GM23248 (cell line): ENCODE measurements around the gene SLC16A3. TPM values are rescaled to one million over a fixed set of nuclear protein-coding genes. Genes with fewer than 3 reads are reported as not detected.

Experiments used
- DNase-seq: peaks from one replicate; pipeline ENCODE4 v3.0.0-alpha.2; 2015
- H2AFZ ChIP-seq: fragments of 200-600 bp; sonication (generic); 2 replicates; pipeline ENCODE4 v1.6.1; 2016; ENCODE audit warnings: antibody characterized with exemption
- H3F3A ChIP-seq: fragments of 200-600 bp; sonication (generic); 2 replicates; pipeline ENCODE4 v1.6.1; 2016; ENCODE audit warnings: mild to moderate bottlenecking, antibody characterized with exemption, mixed run types; ENCODE audit not compliant: insufficient read depth
- H3K27ac ChIP-seq: fragments of 200-600 bp; sonication (generic); 2 replicates; pipeline ENCODE4 v1.5.1; 2016; ENCODE audit warnings: mild to moderate bottlenecking
- H3K27me3 ChIP-seq: fragments of 200-600 bp; sonication (generic); replicated peaks from 2 replicates; pipeline ENCODE4 v1.6.1; 2016; ENCODE audit warnings: mild to moderate bottlenecking; ENCODE audit not compliant: insufficient read depth
- H3K36me3 ChIP-seq: fragments of 200-600 bp; sonication (generic); 2 replicates; pipeline ENCODE4 v1.6.1; 2016; ENCODE audit warnings: low read depth, mild to moderate bottlenecking
- H3K4me1 ChIP-seq: fragments of 200-600 bp; sonication (generic); 2 replicates; pipeline ENCODE4 v1.6.1; 2016; ENCODE audit warnings: mild to moderate bottlenecking; ENCODE audit not compliant: insufficient read depth
- H3K4me2 ChIP-seq: fragments of 200-600 bp; sonication (generic); one replicate; pipeline ENCODE4 v1.6.1; 2016; ENCODE audit warnings: mild to moderate bottlenecking; ENCODE audit not compliant: unreplicated experiment
- H3K4me3 ChIP-seq: fragments of 200-600 bp; sonication (generic); 2 replicates; pipeline ENCODE4 v1.5.1; 2016; ENCODE audit warnings: mild to moderate bottlenecking
- H3K79me2 ChIP-seq: fragments of 200-600 bp; sonication (generic); 2 replicates; pipeline ENCODE4 v1.6.1; 2016; ENCODE audit warnings: mild to moderate bottlenecking; ENCODE audit not compliant: insufficient read depth
- H3K9ac ChIP-seq: fragments of 200-600 bp; sonication (generic); 2 replicates; pipeline ENCODE4 v1.6.1; 2016; ENCODE audit warnings: mild to moderate bottlenecking
- H3K9me2 ChIP-seq: fragments of 200-600 bp; sonication (generic); 2 replicates; pipeline ENCODE4 v1.6.1; 2016; ENCODE audit warnings: mixed run types, mild to moderate bottlenecking, moderate library complexity; ENCODE audit not compliant: insufficient read depth
- H3K9me3 ChIP-seq: fragments of 200-600 bp; sonication (generic); one replicate; pipeline ENCODE4 v1.6.1; 2017; ENCODE audit warnings: low read depth
- H4K20me1 ChIP-seq: fragments of 200-600 bp; sonication (generic); 2 replicates; pipeline ENCODE4 v1.6.0; 2016; ENCODE audit not compliant: insufficient read depth
- EZH2 ChIP-seq: fragments of 200-600 bp; sonication (generic); IDR thresholded peaks from 2 replicates; pipeline ENCODE4 v1.6.1; 2018; ENCODE audit warnings: antibody characterized with exemption, mild to moderate bottlenecking; ENCODE audit not compliant: insufficient read depth, poor library complexity, severe bottlenecking
- EZH2phosphoT487 ChIP-seq: fragments of 200-600 bp; sonication (generic); IDR thresholded peaks from 2 replicates; pipeline ENCODE4 v1.6.1; 2018; ENCODE audit warnings: antibody characterized with exemption, moderate library complexity, mild to moderate bottlenecking, low read depth; ENCODE audit not compliant: insufficient read depth
- WGBS, 2 experiments: methylation state at CpG; one replicate each; pipeline ENCODE4 v1.1.6; 2015 to 2017; ENCODE audit warnings: low lambda C conversion rate in 2 of 2, low coverage in 1 of 2; ENCODE audit errors: missing lambda C conversion rate in 2 of 2; 5-methylcytosine and 5-hydroxymethylcytosine counted together
- in situ Hi-C: fragments of 300-500 bp; cut with MboI; formaldehyde crosslinking; loops from 2 replicates; pipeline ENCODE4 v1.15.0; 2020
- polyA plus RNA-seq: library from polyadenylated mRNA; unstranded; fragments of >200 nt; fragmentation: Nextera tagmentation; extraction: Ambion mirVana; gene quantifications from 2 replicates; pipeline ENCODE4 v1.2.1, GENCODE V29; 2016
- total RNA-seq: library from RNA; depleted of rRNA; stranded (reverse); fragments of >200 nt; shearing (Covaris generic); gene quantifications from 2 replicates; pipeline ENCODE4 v1.2.3, GENCODE V29; 2014

The SLC16A3 gene
- total and polyA plus RNA-seq, 2 experiments from 2014 or later, result 95.5 to 550 TPM

DNA sequence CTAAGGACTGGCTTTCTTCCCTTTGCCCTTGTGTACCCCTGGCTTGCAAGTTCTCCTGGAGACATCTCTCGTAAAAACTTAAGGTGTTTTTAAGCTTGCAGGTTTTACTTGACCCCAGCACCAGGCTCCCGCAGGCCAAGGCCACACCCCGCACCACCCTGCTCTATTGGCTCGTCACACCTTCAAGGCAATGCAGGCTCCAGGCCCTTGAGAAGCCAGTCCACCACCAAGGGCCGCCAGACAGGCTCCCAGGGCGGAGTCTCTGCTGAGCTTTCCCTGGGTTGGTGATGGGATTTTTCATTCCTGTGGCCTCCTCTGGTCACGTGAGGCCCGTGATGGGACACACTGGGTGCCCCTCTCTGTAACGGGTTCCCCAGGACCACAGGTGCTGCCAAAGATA, 34.8 kb downstream of the SLC16A3 start:
- Histone ChIP-seq H3K27ac (no peak overlapping the region), H3K9ac (no peak overlapping the region), H3K79me2 (peaks cover 96% of the 10 kb centered on the region), H3K27me3 (no peaks in the 10 kb centered on the region), H3K4me2 (no peak overlapping the region), H2AFZ (no peak overlapping the region), H3K36me3 (peaks cover 61% of the 10 kb centered on the region), H3K9me3 (no peaks in the 10 kb centered on the region), H4K20me1 (peaks cover 40% of the 10 kb centered on the region; the same call in 1 of the 2 replicates), H3K4me3 (no peak overlapping the region), H3K9me2 (no peaks in the 10 kb centered on the region), H3K4me1 (peaks cover 21% of the 10 kb centered on the region), H3F3A (peaks cover 51% of the 10 kb centered on the region)
- TF ChIP-seq EZH2phosphoT487 (no peak), EZH2 (no peak)
- in situ Hi-C loops, result no loop called here
- 80 to 87% methylated on average over 9 of the region's 9 CpGs for WGBS, 2 experiments
- no peak for DNase-seq

DNA sequence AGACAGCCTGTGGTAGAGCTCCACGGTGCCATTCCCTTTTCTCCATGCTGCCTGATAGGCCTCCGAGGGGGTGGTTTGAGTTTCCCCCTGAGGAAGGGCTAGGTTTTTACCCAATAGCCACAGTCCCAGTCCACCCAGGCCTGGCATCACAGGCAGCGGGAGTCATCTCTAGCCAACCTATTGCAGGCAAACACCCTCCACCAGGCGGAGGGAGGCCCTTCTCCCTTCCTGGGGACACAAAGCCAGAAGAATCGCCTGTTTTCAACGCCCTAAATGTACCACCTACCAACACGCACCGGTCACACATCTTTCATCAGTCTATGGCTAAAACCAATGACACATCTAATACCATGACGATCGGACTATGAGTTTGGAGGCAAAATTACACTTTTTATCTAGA, 37.3 kb downstream of the SLC16A3 start:
- Histone ChIP-seq H3K27ac (peak overlapping the region; percentile 97), H3K4me1 (peaks cover 21% of the 10 kb centered on the region), H3K27me3 (no peaks in the 10 kb centered on the region), H3F3A (peaks cover 58% of the 10 kb centered on the region), H4K20me1 (peaks cover 46% of the 10 kb centered on the region; the same call in 1 of the 2 replicates), H3K4me2 (no peak overlapping the region), H3K9me3 (no peaks in the 10 kb centered on the region), H2AFZ (no peak overlapping the region), H3K9ac (peak overlapping the region; percentile 83), H3K9me2 (no peaks in the 10 kb centered on the region), H3K36me3 (peaks cover 37% of the 10 kb centered on the region), H3K4me3 (no peak overlapping the region), H3K79me2 (peaks cover 96% of the 10 kb centered on the region)
- WGBS, 2 experiments, result 81 to 90% methylated on average over 10 of the region's 10 CpGs
- in situ Hi-C loops, result no loop called here
- TF ChIP-seq EZH2 (no peak), EZH2phosphoT487 (no peak)
- no peak for DNase-seq

- 9 to 10% methylated on average over 21 of the region's 21 CpGs for WGBS, 2 experiments
- in situ Hi-C loops, result no loop called here
- Histone ChIP-seq H3F3A (peaks cover 58% of the 10 kb centered on the region), H3K79me2 (peaks cover 95% of the 10 kb centered on the region), H3K4me2 (peak overlapping the region; percentile 100), H3K9me2 (no peaks in the 10 kb centered on the region), H2AFZ (no peak overlapping the region), H3K27me3 (no peaks in the 10 kb centered on the region), H3K27ac (peak overlapping the region; percentile 97), H3K4me3 (peak overlapping the region; percentile 71), H3K9ac (peak overlapping the region; percentile 83), H3K4me1 (peaks cover 21% of the 10 kb centered on the region), H4K20me1 (peaks cover 54% of the 10 kb centered on the region; the same call in 1 of the 2 replicates), H3K9me3 (no peaks in the 10 kb centered on the region), H3K36me3 (peaks cover 32% of the 10 kb centered on the region)
- TF ChIP-seq EZH2 (no peak), EZH2phosphoT487 (no peak)
- peak; percentile 98 for DNase-seq
Observed at GRCh38 chr17:82267575-82268379, 38.9 kb downstream of the SLC16A3 start.

DNA sequence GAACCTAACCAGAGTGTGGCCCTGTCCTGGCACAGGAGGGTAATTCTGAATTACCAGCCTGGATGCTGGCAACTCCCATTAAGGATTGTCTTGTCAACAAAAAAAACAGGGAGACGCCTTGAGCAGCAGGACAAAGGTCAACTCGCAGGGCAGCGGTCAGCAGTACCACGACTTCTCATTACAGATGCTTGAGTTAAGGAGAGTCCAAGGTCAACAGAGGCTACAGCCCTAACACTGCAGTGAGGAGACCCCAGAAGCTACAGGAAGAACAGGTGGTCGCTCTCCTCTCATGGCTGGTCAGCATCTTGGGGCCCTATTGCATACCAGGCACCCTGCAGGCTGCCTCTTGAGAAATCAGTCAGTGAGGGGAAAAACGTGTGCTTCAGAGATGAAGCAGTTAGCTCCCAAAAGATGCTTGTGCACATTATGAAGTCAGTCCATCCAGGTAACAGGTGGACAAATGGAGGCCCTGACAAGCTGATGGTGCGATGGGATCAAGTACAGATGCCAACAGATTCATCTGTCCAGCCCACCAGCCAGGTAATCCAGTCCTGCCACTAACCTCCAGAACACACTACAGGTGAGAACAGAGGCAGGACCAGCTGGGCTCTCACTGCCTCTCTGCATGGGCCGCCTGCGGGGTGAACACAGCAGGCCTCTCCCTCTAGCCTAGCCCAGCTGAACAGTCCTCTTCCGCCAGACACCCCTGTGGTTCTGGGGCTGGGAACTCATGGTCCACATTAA, 40.5 kb downstream of the SLC16A3 start:
- WGBS, 2 experiments, result 83 to 84% methylated on average over 10 of the region's 10 CpGs

More for the DNA sequence above, 40.5 kb downstream of the SLC16A3 start:
- H3K9me3 ChIP-seq, result no peaks in the 10 kb centered on the region
- H3F3A ChIP-seq, result peaks cover 52% of the 10 kb centered on the region
- in situ Hi-C loops, result no loop called here
- peaks cover 23% of the 10 kb centered on the region for H3K36me3 ChIP-seq
- peaks cover 84% of the 10 kb centered on the region for H3K79me2 ChIP-seq
- H3K4me1 ChIP-seq, result peaks cover 21% of the 10 kb centered on the region
- H2AFZ ChIP-seq, result no peak overlapping the region
- H4K20me1 ChIP-seq, result peaks cover 48% of the 10 kb centered on the region; the same call in 1 of the 2 replicates
- H3K27me3 ChIP-seq, result no peaks in the 10 kb centered on the region
- no peaks in the 10 kb centered on the region for H3K9me2 ChIP-seq
- H3K4me3 ChIP-seq, result no peak overlapping the region
- H3K4me2 ChIP-seq, result no peak overlapping the region
- DNase-seq, result no peak
- TF ChIP-seq EZH2phosphoT487 (no peak), EZH2 (no peak)
- no peak overlapping the region for H3K27ac ChIP-seq
- H3K9ac ChIP-seq, result no peak overlapping the region
